GM18907 (cell line): ENCODE measurements around the gene HELB.
A peak's percentile ranks its signal among the peaks of the same experiment; 100 is the strongest.

ENCODE experiments used
- ATAC-seq: cut with Tn5 transposase; IDR thresholded peaks from one replicate; pipeline ENCODE4 v1.9.1; 2021; ENCODE audit warnings: mild to moderate bottlenecking, moderate library complexity; ENCODE audit not compliant: unreplicated experiment

Gene HELB

GRCh38 chr12:66301944-66302826 is at the start of gene HELB:
Gene HELB (plus strand): TSS chr12:66302493. CDS start chr12:66302604, 111 bp downstream.
- peak; percentile 96 for ATAC-seq

- ATAC-seq, result no peak
Observed at GRCh38 chr12:66252771-66253170, 49.5 kb upstream of the HELB start.

DNA sequence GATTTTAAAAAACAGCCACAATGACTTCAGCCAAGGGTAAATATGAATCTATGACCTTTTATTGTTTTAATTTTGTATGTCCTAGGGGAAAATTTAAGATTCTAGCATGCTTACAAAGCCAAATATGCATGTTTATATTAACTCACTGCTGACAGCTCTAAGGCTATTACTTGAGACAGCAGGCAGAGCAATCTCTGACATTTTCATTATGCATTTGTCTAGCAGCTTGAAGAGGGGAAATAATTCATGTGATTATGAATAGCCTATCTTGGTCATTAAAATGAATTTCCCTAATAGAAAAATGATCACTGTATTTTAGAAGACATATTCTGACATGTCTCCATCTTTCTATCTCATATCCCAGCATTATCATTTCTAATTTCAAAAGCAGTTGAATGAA is 46.6 kb upstream of the HELB start:
- ATAC-seq, result no peak

DNA sequence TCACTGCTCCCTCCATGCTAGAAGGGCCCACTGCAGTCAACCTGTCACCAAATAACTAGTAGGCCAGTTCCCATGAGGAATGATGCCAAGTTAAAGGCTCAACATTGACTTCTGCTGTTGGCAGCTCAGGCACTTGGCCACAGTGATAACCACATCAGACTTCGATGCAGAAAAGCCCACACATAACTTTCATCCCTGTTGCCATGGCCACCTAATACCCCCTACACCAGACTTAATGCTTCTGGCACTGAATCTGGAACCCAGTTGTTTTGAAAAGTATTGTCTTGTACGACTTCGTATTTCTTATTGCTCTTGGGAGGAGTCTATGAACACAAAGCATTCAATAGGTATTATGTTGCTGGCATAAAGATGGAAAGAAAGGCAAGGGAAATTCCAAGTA is 44.3 kb upstream of the HELB start:
- no peak for ATAC-seq

DNA sequence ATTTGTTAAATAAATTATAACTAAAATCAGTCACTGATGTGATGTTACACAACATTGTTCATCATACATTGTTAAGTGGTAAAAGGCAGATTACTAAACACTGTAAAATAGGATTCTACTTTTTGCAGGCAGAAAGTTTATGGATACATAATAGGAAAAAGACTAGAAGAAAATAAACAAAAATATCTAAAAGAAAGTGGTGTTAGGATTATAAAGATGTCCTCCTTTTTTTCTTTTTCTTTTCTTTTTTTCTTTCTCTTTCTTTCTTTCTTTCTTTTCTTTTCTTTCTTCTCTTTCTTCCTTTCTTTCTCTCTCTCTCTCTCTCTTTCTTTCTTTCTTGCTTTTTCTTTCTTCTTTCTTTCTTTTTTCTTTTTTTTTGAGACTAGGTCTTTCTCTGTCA is 39.6 kb upstream of the HELB start:
- no peak for ATAC-seq

GRCh38 chr12:66268562-66268961 is 33.7 kb upstream of the HELB start:
- ATAC-seq, result no peak

- no peak for ATAC-seq
Observed at GRCh38 chr12:66269142-66269541, 33.2 kb upstream of the HELB start.

DNA sequence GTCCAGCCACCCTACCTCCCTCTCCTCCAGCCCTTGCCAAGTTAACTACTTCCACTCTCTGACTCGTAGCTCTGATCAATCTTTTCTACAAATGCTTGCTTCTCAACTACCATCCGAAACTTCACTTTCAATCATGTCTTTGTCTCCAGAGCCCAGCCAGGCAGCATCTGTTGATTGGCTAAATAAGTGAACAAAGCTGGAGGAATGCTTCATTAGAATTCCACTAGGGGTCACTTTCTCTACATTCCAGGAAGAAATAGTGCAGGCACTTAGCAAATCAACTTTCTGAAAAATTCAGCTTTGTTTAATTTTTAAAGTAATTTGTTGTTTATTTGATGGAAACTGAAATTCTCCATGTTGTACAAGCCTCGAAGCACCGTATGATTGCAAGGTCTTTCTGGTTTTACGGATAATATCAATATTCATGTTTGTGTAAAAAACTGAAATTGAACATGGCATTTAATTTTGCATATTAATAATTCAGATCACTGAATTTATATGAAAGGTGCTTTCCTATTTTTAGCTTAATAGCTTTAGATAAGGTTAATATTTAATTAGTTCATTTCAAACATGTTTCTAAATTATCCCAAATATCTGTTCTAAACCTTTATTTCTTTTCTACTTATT is 32.4 kb upstream of the HELB start:
- ATAC-seq, result no peak

DNA sequence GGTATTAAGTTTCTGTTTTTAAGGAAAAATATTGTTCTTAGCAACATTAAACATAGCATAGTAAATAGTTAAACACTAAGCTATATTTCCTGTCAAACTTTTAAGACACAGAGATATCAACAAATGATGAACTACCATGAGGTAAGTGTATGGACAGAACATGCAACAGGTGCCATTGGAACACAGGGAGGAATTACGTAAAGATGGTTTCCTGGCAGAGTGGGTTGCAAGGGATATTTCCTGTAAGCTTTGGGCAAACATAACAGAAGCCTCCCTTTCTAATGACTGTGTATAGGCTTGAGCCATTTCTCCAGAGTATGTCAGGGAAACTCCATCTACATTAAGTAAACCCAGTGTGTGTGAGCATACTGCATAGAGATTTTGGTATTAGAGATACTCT is 31.7 kb upstream of the HELB start:
- no peak for ATAC-seq

GRCh38 chr12:66272650-66273049 is 29.6 kb upstream of the HELB start:
- ATAC-seq, result no peak

GRCh38 chr12:66273147-66273546 is 29.1 kb upstream of the HELB start:
- ATAC-seq, result no peak

DNA sequence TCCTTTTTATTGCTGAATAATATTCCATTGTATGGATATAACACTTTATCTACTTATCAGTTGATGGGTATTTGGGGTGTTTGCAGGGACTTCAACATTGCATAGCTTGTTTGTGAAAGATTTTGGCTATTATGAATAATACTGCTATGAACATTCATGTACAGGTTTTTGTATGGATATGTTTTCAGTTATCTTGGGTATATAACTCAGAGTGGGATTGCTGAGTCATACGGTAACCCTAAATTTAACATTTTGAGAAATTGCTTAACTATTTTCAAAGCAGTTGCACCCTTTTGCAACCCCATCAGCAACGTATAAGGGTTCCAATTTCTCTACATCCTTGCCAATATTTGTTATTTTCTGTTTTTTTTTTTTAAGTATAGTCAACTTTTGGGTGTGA is 27.3 kb upstream of the HELB start:
- ATAC-seq, result no peak

DNA sequence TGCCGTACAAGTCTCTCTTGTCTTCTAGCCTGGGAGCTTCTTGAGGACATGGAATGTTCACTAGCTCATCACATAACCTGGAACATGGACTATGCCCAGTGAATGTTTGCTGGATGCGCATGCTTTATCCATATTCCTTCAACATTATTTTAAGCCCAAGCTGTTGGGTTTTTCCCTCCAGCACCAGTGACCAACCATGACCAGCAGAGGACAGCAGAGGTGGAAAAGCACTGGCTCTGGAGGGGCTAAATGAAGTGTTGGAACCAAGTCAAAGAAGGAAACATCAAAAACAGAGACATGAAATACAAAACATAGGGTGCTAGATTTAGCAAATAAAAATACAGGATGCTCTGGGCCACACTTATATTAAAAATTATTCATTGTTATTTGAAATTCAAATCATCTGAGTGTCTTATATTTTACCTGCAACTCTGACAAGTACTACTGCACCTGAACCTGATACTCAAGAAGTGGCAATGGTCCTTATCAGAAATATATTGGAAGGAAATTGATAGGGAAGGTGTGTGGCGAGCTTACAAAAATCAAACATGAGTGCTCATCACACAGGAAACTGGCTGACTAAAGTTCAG is 23.1 kb upstream of the HELB start:
- ATAC-seq, result no peak

GRCh38 chr12:66280561-66280960 is 21.7 kb upstream of the HELB start:
- ATAC-seq, result no peak

GRCh38 chr12:66282244-66282643 is 20.0 kb upstream of the HELB start:
- no peak for ATAC-seq

DNA sequence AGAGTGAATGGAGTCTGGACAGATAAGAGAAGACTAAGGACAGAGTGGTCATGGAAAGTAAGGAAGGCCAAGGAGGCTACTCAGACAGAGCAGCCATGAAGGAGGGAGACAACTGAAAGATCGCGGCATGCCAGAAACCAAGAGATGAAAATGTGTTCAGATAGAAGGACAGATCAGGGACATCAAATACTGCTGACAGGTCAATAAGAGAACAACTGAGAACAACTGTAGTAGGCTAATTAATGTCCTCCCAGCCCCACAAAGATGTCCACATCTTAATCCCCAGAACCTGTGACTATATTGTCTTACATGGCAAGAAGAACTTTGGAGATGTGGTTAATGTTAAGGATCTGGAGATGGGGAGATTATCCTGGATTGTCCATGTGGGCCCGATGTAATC is 15.0 kb upstream of the HELB start:
- ATAC-seq, result no peak

DNA sequence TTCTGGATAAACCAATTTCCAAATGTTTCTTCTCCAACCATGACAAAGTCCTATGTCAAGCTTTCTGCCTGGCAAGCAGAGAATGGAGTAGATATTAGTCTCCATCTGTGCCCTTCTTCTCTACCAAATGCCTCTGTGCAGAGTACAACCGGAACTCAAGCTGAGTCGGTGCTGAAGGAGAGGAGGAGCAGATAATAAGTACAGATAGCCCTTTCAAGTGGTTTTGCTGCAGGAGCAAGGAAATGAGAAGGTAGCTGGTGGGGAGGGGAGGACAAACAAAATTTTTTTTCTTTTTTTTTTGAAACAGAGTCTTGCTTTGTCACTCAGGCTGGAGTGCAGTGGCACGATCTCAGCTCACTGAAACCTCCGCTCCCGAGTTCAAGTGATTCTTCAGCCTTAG is 14.2 kb upstream of the HELB start:
- no peak for ATAC-seq

DNA sequence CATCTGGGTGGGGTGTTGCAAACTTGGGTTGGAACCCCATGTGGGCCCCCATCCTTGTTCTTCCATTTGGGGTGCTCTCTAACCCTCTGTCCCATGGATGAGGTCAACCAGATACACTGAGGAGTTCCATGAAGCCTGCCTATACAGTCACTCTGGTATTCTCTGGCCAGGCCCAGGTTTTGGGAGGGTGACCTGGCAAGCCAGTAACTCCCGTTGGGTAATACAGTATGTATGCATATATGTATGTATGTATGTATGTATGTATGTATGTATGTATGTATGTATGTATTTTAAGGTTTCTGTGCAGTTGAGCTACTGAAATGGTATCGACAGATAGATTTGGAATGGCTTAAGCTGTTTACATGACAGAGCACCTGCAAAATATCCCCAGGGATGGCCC is 12.8 kb upstream of the HELB start:
- ATAC-seq, result no peak

DNA sequence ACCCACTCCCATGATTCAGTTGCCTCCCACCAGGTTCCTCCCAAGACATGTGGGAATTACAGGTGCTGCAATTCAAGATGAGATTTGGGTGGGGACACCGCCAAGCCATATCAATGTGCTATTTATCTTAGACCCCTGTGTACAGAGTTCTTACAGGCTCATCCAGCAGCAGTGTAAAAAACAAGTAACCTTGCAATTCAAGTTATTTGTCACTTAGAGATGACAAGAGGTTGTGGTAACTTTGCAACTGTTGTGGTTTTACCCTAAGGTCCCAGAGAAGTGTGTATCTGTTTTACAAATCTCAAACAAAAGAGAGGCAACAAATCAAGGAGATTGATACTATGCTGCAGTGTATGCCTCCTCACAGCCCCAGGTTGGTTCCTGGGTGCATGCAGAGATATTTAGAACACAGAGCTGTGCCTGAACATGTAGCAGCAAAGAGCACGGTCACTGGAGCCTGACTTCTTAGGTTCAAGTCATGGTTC is 11.5 kb upstream of the HELB start:
- no peak for ATAC-seq

- ATAC-seq, result no peak
Observed at GRCh38 chr12:66296176-66296683, 6.1 kb upstream of the HELB start.

GRCh38 chr12:66297080-66297479 is 5.2 kb upstream of the HELB start:
- ATAC-seq, result no peak

- no peak for ATAC-seq
Observed at GRCh38 chr12:66297923-66298322, 4.4 kb upstream of the HELB start.
